Effector memory CD4-positive, alpha-beta T cell (primary cell): ENCODE data around the gene XPNPEP2.

Experiments used
- DNase-seq, 3 donors: peaks; one replicate each; pipeline ENCODE4 v3.0.0-alpha.2; 2020
- H3K27ac ChIP-seq: 2 replicates; pipeline ENCODE4 v1.7.0; 2013; ENCODE audit warnings: mild to moderate bottlenecking, low read length, moderate library complexity; ENCODE audit not compliant: insufficient read depth, poor library complexity, severe bottlenecking
- H3K27me3 ChIP-seq: replicated peaks from 2 replicates; pipeline ENCODE4 v1.7.0; 2013; ENCODE audit warnings: mild to moderate bottlenecking, low read length; ENCODE audit not compliant: insufficient read depth, control insufficient read depth, poor library complexity, severe bottlenecking
- H3K36me3 ChIP-seq: 2 replicates; pipeline ENCODE4 v1.7.0; 2013; ENCODE audit warnings: mild to moderate bottlenecking, low read length, moderate library complexity; ENCODE audit not compliant: control insufficient read depth, insufficient read depth
- H3K4me1 ChIP-seq: 2 replicates; pipeline ENCODE4 v1.7.0; 2013; ENCODE audit warnings: low read length, mild to moderate bottlenecking; ENCODE audit not compliant: control insufficient read depth, insufficient read depth, poor library complexity, severe bottlenecking
- H3K4me3 ChIP-seq: 2 replicates; pipeline ENCODE4 v1.7.0; 2013; ENCODE audit warnings: low read length, low read depth, mild to moderate bottlenecking; ENCODE audit not compliant: insufficient read depth, poor library complexity, severe bottlenecking
- H3K9me3 ChIP-seq: 2 replicates; pipeline ENCODE4 v1.7.0; 2013; ENCODE audit warnings: mild to moderate bottlenecking, low read length, moderate library complexity; ENCODE audit not compliant: control insufficient read depth

The XPNPEP2 gene

GRCh38 chrX:129808829-129809796 is 70.3 kb downstream of the XPNPEP2 start:
- no peak overlapping the region for H3K27ac ChIP-seq

GRCh38 chrX:129813662-129814368 is 75.0 kb downstream of the XPNPEP2 start:
- no peaks in the 10 kb centered on the region for H3K4me1 ChIP-seq
- no peaks in the 10 kb centered on the region for H3K27me3 ChIP-seq
- H3K9me3 ChIP-seq = no peaks in the 10 kb centered on the region
- no peak overlapping the region for H3K27ac ChIP-seq
- no peak overlapping the region for H3K4me3 ChIP-seq
- no peak for DNase-seq
- no peaks in the 10 kb centered on the region for H3K36me3 ChIP-seq

More at GRCh38 chrX:129808829-129809796, 70.3 kb downstream of the XPNPEP2 start:
- no peaks in the 10 kb centered on the region for H3K27me3 ChIP-seq
- no peaks in the 10 kb centered on the region for H3K36me3 ChIP-seq
- no peak for DNase-seq
- H3K4me3 ChIP-seq = no peak overlapping the region
- no peaks in the 10 kb centered on the region for H3K4me1 ChIP-seq
- no peaks in the 10 kb centered on the region for H3K9me3 ChIP-seq

- no peaks in the 10 kb centered on the region for H3K36me3 ChIP-seq
- H3K27me3 ChIP-seq = no peaks in the 10 kb centered on the region
- no peaks in the 10 kb centered on the region for H3K4me1 ChIP-seq
These were observed 79.3 kb downstream of the XPNPEP2 start for GRCh38 chrX:129818123-129818522.

More at GRCh38 chrX:129818123-129818522, 79.3 kb downstream of the XPNPEP2 start:
- DNase-seq = no peak
- H3K4me3 ChIP-seq = no peak overlapping the region
- H3K27ac ChIP-seq = no peak overlapping the region
- H3K9me3 ChIP-seq = no peaks in the 10 kb centered on the region
